ENCODE data around the gene HAGH.

HAGH gene

DNA sequence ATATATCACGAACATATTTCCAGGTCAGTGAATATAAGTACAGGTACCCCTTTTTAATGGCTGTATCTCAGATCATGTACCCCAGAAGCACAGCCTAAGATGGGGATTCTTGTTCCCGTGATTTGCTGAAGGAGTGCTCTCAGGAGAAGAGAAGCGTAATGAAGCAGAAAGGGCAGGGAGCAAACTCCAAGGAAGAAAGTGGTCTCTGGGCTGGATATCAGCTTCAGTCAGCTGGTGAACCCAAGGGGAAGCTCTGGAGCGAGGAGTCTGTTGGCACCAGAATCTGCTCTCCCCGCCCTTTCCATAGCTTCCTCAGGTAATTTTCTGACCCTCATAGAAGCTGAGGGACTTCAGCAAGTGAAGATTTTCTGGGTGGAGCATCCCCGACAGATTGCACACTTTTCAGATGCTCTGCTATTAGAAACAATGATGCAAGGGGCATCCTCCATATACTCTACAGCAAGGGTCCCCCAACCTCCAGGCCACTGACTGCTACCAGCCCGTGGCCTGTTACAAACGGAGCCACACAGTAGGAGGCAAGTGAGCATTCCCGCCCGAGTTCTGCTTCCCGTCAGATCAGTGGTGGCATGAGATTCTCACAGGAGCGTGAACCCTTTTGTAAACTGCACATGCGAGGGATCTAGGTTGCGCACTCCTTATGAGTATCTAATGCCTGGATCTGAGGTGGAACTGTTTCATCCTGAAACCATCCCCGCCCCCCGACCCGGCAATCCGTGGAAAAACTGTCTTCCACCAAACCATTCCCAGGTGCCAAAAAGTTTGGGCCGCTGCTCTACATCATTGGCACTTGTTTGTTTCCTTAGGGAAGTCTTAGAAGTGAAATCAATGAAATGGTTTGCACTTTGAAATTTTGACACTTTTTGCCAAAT lies 4.8 kb upstream of the HAGH start:
- peaks cover 11% of the 10 kb centered on the region for H3K36me3 ChIP-seq (ENCODE audit: low read depth)
- no peak for TF ChIP-seq CTCF (IDR thresholded peaks at IDR 0.05; ENCODE audit: poor library complexity, severe bottlenecking)
- H3K4me1 ChIP-seq (ENCODE audit: insufficient read depth, poor library complexity, severe bottlenecking), result peaks cover 13% of the 10 kb centered on the region
- ATAC-seq (ENCODE audit: low read depth) (no peak), DNase-seq (ENCODE audit: low spot score) (no peak)
- no peak overlapping the region for H3K4me3 ChIP-seq (ENCODE audit: severe bottlenecking)
- H3K27me3 ChIP-seq (ENCODE audit: insufficient read depth, poor library complexity, severe bottlenecking), result no peaks in the 10 kb centered on the region
- no peaks in the 10 kb centered on the region for H3K9me3 ChIP-seq (ENCODE audit: severe bottlenecking)
- H3K27ac ChIP-seq (ENCODE audit: poor library complexity, severe bottlenecking), result no peak overlapping the region

DNA sequence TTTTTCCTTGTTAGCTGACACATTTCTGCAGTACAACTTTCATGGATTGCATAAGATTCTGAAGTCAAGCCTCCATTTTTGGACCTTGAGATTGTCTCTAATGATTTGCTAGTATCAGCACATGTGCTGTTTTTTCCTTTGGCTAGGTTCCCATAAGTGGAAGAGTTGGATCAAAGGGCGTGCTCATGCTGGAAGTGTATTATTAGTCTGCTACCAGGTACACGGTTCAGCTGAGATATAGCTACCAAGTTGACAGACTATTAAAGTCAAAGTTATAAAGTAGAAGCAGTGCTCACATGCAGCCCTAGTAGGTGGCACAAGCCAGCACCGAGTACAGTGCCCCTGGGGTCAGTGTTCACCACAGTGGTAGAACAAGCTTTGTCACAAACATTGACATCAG lies 3.6 kb upstream of the HAGH start:
- Histone ChIP-seq H3K36me3 (ENCODE audit: low read depth) (peaks cover 11% of the 10 kb centered on the region), H3K27me3 (ENCODE audit: insufficient read depth, poor library complexity, severe bottlenecking) (no peaks in the 10 kb centered on the region), H3K27ac (ENCODE audit: poor library complexity, severe bottlenecking) (no peak overlapping the region), H3K4me3 (ENCODE audit: severe bottlenecking) (no peak overlapping the region), H3K9me3 (ENCODE audit: severe bottlenecking) (no peaks in the 10 kb centered on the region), H3K4me1 (ENCODE audit: insufficient read depth, poor library complexity, severe bottlenecking) (peaks cover 13% of the 10 kb centered on the region)
- DNase-seq (ENCODE audit: low spot score) (no peak), ATAC-seq (ENCODE audit: low read depth) (no peak)
- no peak for TF ChIP-seq CTCF (IDR thresholded peaks at IDR 0.05; ENCODE audit: poor library complexity, severe bottlenecking)

GRCh38 chr16:1828645-1829410 lies 2.2 kb upstream of the HAGH start:
- H3K27me3 ChIP-seq (ENCODE audit: insufficient read depth, poor library complexity, severe bottlenecking), result no peaks in the 10 kb centered on the region
- no peaks in the 10 kb centered on the region for H3K9me3 ChIP-seq (ENCODE audit: severe bottlenecking)
- peak overlapping the region; percentile 54 for H3K27ac ChIP-seq (ENCODE audit: poor library complexity, severe bottlenecking)
- DNase-seq (ENCODE audit: low spot score) (no peak), ATAC-seq (ENCODE audit: low read depth) (no peak)
- peaks cover 11% of the 10 kb centered on the region for H3K36me3 ChIP-seq (ENCODE audit: low read depth)
- no peak for TF ChIP-seq CTCF (IDR thresholded peaks at IDR 0.05; ENCODE audit: poor library complexity, severe bottlenecking)
- peaks cover 8% of the 10 kb centered on the region for H3K4me1 ChIP-seq (ENCODE audit: insufficient read depth, poor library complexity, severe bottlenecking)
- H3K4me3 ChIP-seq (ENCODE audit: severe bottlenecking), result peak overlapping the region; percentile 62

DNA sequence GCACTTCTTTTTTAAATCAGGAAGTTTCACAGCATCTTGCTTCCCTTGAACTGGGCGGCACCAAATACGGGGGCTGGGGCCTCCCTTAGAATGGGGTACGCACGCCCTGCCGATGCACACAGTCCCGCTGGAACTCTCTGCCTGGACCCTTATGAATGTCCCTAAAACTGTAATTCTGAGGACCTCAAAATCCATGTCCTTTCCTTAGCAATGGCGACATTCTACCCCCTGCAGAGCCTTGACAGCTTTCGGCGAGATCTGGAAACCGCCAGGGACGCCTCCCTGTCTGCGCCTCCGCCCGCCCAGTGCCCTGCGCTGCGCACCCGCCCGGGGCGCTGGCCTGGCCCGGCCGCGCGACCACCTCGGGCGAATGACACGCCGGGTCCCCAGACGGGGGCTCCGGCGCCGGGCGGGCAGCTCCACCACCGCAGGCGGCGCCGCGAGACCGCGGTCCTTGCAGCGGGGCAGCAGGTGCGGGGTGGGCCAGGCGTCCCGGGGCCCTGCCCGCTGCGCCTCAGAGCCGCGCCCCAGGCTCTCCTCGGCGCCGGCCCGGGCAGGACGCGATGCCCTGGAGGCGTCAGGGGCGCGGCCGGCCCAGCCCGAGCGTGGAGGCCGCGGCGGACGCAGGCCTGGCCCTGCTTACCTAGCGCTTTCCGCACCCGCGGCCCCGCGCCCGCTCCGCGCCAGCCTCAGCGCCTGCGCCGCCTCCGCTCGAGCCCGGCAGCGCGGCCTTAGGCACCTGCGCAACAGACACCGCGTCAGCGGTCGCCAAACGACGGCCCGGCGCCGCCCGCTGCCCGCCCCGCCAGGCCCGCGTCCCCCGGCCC lies 548 bp downstream of the HAGH start:
- TF ChIP-seq CTCF (IDR thresholded peaks at IDR 0.05; ENCODE audit: poor library complexity, severe bottlenecking), result no peak
- ATAC-seq (ENCODE audit: low read depth) (peak; percentile 22; the same call in 2 of the 3 replicates), DNase-seq (ENCODE audit: low spot score) (no peak)
- H3K4me1 ChIP-seq (ENCODE audit: insufficient read depth, poor library complexity, severe bottlenecking), result peaks cover 6% of the 10 kb centered on the region
- H3K4me3 ChIP-seq (ENCODE audit: severe bottlenecking), result peak overlapping the region; percentile 62
- H3K9me3 ChIP-seq (ENCODE audit: severe bottlenecking), result no peaks in the 10 kb centered on the region
- peaks cover 21% of the 10 kb centered on the region for H3K36me3 ChIP-seq (ENCODE audit: low read depth)
- H3K27me3 ChIP-seq (ENCODE audit: insufficient read depth, poor library complexity, severe bottlenecking), result no peaks in the 10 kb centered on the region
- H3K27ac ChIP-seq (ENCODE audit: poor library complexity, severe bottlenecking), result peak overlapping the region; percentile 54

Data from RWPE2 (cell line).